Stimulated activated CD4-positive, alpha-beta T cell treated with anti-CD3 and anti-CD28 coated beads, Interleukin-12 subunit alpha, Interleukin-12 subunit beta, amount 100 ng/mL, for 24 hours (primary cell): ENCODE results near the gene CLCN4.
A peak's percentile ranks its signal among the peaks of the same experiment; 100 is the strongest.

Source experiments
- DNase-seq, 2 experiments: peaks; one replicate each; pipeline ENCODE4 v3.0.0-alpha.2; 2020; ENCODE audit warnings: low read depth in 2 of 2

Gene CLCN4

GRCh38 chrX:10166731-10167151 is 10.0 kb downstream of the CLCN4 start:
- peak in 1 of 2 experiments; percentile 7 for DNase-seq

- no peak for DNase-seq
Measured at GRCh38 chrX:10167573-10167972, 10.8 kb downstream of the CLCN4 start.

- no peak for DNase-seq
Measured at GRCh38 chrX:10168226-10168625, 11.5 kb downstream of the CLCN4 start.

- DNase-seq, result no peak
Measured at GRCh38 chrX:10169175-10169574, 12.4 kb downstream of the CLCN4 start.

GRCh38 chrX:10171249-10171648 is 14.5 kb downstream of the CLCN4 start:
- no peak for DNase-seq

GRCh38 chrX:10172877-10173276 is 16.1 kb downstream of the CLCN4 start:
- no peak for DNase-seq

- no peak for DNase-seq
Measured at GRCh38 chrX:10173331-10173900, 16.6 kb downstream of the CLCN4 start.

GRCh38 chrX:10174051-10174450 is 17.3 kb downstream of the CLCN4 start:
- DNase-seq, result no peak

- DNase-seq, result no peak
Measured at GRCh38 chrX:10174810-10175209, 18.0 kb downstream of the CLCN4 start.

GRCh38 chrX:10175319-10175871 is 18.6 kb downstream of the CLCN4 start:
- no peak for DNase-seq

GRCh38 chrX:10176121-10177003 is 19.6 kb downstream of the CLCN4 start:
- no peak for DNase-seq

GRCh38 chrX:10177004-10177396 is 20.2 kb downstream of the CLCN4 start:
- DNase-seq, result no peak

- no peak for DNase-seq
Measured at GRCh38 chrX:10177601-10178000, 20.8 kb downstream of the CLCN4 start.

- no peak for DNase-seq
Measured at GRCh38 chrX:10178866-10179463, 22.2 kb downstream of the CLCN4 start.

- DNase-seq, result no peak
Measured at GRCh38 chrX:10183760-10184159, 27.0 kb downstream of the CLCN4 start.

- DNase-seq, result no peak
Measured at GRCh38 chrX:10184411-10184810, 27.6 kb downstream of the CLCN4 start.

- DNase-seq, result no peak
Measured at GRCh38 chrX:10186355-10186754, 29.6 kb downstream of the CLCN4 start.

- no peak for DNase-seq
Measured at GRCh38 chrX:10187421-10187820, 30.6 kb downstream of the CLCN4 start.

- DNase-seq, result peak; percentile 41 to 62
Measured at GRCh38 chrX:10189317-10190268, 32.8 kb downstream of the CLCN4 start.

GRCh38 chrX:10190367-10190766 is 33.6 kb downstream of the CLCN4 start:
- no peak for DNase-seq

GRCh38 chrX:10193587-10193986 is 36.8 kb downstream of the CLCN4 start:
- no peak for DNase-seq
